ENCODE data around the gene GYPE.
"Not testable (repeated sequence)": the region's sequence is repeated elsewhere in the genome, so short reads cannot be mapped to it uniquely, and the experiment has no call there.

Gene GYPE

GRCh38 chr4:143905440-143905839 lies at the start of gene GYPE:
GYPE (minus strand) TSS chr4:143905559; CDS start chr4:143905507, 52 bp downstream.
- not testable (repeated sequence) for DNase-seq (ENCODE audit: low read depth)

GRCh38 chr4:143951458-143951972 lies 46.2 kb upstream of the GYPE start:
- not testable (repeated sequence) for DNase-seq (ENCODE audit: low read depth)

- DNase-seq (ENCODE audit: low read depth), result not testable (repeated sequence)
Measured at GRCh38 chr4:143950967-143951366, 45.6 kb upstream of the GYPE start.

GRCh38 chr4:143950185-143950584 lies 44.8 kb upstream of the GYPE start:
- DNase-seq (ENCODE audit: low read depth), result not testable (repeated sequence)

GRCh38 chr4:143947493-143947892 lies 42.1 kb upstream of the GYPE start:
- not testable (repeated sequence) for DNase-seq (ENCODE audit: low read depth)

- DNase-seq (ENCODE audit: low read depth), result not testable (repeated sequence)
Measured at GRCh38 chr4:143940708-143941107, 35.3 kb upstream of the GYPE start.

GRCh38 chr4:143939528-143939927 lies 34.2 kb upstream of the GYPE start:
- no peak for DNase-seq (ENCODE audit: low read depth)

GRCh38 chr4:143938890-143939289 lies 33.5 kb upstream of the GYPE start:
- DNase-seq (ENCODE audit: low read depth), result not testable (repeated sequence)

- no peak for DNase-seq (ENCODE audit: low read depth)
Measured at GRCh38 chr4:143921181-143921580, 15.8 kb upstream of the GYPE start.

GRCh38 chr4:143916485-143916884 lies 11.1 kb upstream of the GYPE start:
- not testable (repeated sequence) for DNase-seq (ENCODE audit: low read depth)

GRCh38 chr4:143912478-143912877 lies 7.1 kb upstream of the GYPE start:
- not testable (repeated sequence) for DNase-seq (ENCODE audit: low read depth)

GRCh38 chr4:143911528-143912417 lies 6.4 kb upstream of the GYPE start:
- not testable (repeated sequence) for DNase-seq (ENCODE audit: low read depth)

GRCh38 chr4:143910906-143911305 lies 5.5 kb upstream of the GYPE start:
- not testable (repeated sequence) for DNase-seq (ENCODE audit: low read depth)

GRCh38 chr4:143907811-143908210 lies 2.5 kb upstream of the GYPE start:
- not testable (repeated sequence) for DNase-seq (ENCODE audit: low read depth)

GRCh38 chr4:143904431-143904830 lies 928 bp downstream of the GYPE start:
- DNase-seq (ENCODE audit: low read depth), result not testable (repeated sequence)

- not testable (repeated sequence) for DNase-seq (ENCODE audit: low read depth)
Measured at GRCh38 chr4:143890323-143890722, 15.0 kb downstream of the GYPE start.

- not testable (repeated sequence) for DNase-seq (ENCODE audit: low read depth)
Measured at GRCh38 chr4:143888189-143888588, 17.2 kb downstream of the GYPE start.

- not testable (repeated sequence) for DNase-seq (ENCODE audit: low read depth)
Measured at GRCh38 chr4:143884965-143885364, 20.4 kb downstream of the GYPE start.

- DNase-seq (ENCODE audit: low read depth), result no peak
Measured at GRCh38 chr4:143883529-143883928, 21.8 kb downstream of the GYPE start.

GRCh38 chr4:143882892-143883291 lies 22.5 kb downstream of the GYPE start:
- no peak for DNase-seq (ENCODE audit: low read depth)

- DNase-seq (ENCODE audit: low read depth), result not testable (repeated sequence)
Measured at GRCh38 chr4:143879561-143879960, 25.8 kb downstream of the GYPE start.

- DNase-seq (ENCODE audit: low read depth), result not testable (repeated sequence)
Measured at GRCh38 chr4:143875357-143875756, 30.0 kb downstream of the GYPE start.
